HFF-Myc (cell line): ENCODE results near the gene TSPAN18.
"Not testable (repeated sequence)": the region's sequence is repeated elsewhere in the genome, so short reads cannot be mapped to it uniquely, and the experiment has no call there.

ENCODE experiments used
- DNase-seq: peaks from one replicate; pipeline ENCODE4 v3.0.0-alpha.2; 2011; ENCODE audit warnings: low read depth; ENCODE audit errors: extremely low read depth
- H3K4me3 ChIP-seq: replicated peaks from 2 replicates; pipeline ENCODE4 v1.5.1; 2011; ENCODE audit warnings: low read depth, mild to moderate bottlenecking, control low read depth, low read length
- TF ChIP-seq, protein P1 (sequence below): IDR thresholded peaks from 2 replicates; pipeline ENCODE4 v1.5.1; 2012; ENCODE audit warnings: mild to moderate bottlenecking, low read depth, low read length, control low read depth; ENCODE audit errors: missing control alignments

Gene TSPAN18

DNA sequence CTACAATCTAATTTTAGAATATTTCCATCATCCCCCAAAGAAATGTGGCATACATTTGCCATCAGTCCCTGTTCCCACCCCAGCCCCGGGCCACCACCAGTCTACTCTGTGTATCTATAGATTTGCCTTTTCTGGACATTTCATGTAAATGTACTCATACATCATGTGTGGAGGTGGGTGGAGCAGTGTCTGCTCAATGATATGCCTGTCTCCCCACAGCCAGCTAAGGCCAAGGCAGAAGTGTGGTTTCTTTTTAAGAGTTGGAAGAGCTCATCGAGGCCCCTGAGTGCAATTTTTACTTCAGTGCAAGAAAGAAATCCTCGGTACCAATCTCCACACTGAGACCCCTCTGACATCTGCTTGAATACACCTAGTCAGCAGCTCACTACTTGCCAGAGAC, 143.4 kb downstream of the TSPAN18 start:
- TF ChIP-seq, protein P1, sequence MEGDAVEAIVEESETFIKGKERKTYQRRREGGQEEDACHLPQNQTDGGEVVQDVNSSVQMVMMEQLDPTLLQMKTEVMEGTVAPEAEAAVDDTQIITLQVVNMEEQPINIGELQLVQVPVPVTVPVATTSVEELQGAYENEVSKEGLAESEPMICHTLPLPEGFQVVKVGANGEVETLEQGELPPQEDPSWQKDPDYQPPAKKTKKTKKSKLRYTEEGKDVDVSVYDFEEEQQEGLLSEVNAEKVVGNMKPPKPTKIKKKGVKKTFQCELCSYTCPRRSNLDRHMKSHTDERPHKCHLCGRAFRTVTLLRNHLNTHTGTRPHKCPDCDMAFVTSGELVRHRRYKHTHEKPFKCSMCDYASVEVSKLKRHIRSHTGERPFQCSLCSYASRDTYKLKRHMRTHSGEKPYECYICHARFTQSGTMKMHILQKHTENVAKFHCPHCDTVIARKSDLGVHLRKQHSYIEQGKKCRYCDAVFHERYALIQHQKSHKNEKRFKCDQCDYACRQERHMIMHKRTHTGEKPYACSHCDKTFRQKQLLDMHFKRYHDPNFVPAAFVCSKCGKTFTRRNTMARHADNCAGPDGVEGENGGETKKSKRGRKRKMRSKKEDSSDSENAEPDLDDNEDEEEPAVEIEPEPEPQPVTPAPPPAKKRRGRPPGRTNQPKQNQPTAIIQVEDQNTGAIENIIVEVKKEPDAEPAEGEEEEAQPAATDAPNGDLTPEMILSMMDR, result no peak
- H3K4me3 ChIP-seq, result no peak overlapping the region
- DNase-seq, result no peak

DNA sequence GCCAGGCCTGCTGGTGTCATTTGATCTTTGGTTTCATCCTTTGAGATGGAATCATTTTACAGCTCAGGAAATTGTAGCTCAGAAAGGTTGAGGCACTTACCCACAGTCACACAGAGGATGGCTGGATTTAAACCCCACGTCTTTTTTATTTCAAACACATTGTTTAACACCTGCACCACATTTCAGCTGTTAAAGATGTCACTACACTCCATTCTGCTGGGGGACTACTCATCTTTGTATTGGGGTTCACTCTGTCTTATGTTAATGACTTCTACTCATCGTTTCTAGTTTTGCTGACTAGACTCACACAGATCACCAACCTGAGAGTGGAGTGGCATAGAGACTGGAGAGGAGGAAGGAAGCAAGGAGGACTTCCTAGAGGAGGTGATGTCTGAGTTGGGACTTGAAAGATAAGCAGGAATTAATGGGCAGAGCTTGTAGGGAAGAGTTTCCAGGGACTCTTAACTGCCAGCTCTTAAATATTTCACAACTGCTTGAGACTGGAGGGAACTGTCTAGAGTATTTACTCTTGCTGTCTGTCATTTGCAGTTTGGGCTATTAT, 143.9 kb downstream of the TSPAN18 start:
- TF ChIP-seq, protein P1, result no peak
- DNase-seq, result no peak

DNA sequence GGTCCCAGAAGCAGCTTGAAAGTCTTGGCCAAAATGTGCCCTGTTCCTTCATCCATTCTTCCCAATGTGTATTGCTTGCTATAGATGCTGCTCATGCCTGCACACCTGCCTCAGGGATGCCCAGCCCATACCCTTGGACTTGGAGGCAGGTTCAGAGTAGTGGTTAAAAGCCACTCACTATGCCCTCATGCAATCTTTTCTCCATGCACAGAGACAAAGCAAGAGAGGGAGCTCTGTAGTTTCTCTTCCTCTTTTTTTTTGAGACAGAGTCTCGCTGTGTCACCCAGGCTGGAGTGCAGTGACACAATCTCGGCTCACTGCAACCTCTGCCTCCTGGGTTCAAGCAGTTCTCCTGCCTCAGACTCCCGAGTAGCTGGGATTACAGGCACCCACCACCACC, 144.9 kb downstream of the TSPAN18 start:
- DNase-seq, H3K4me3 ChIP-seq: not testable (repeated sequence)

More for the DNA sequence above, 143.9 kb downstream of the TSPAN18 start:
- no peak overlapping the region for H3K4me3 ChIP-seq

DNA sequence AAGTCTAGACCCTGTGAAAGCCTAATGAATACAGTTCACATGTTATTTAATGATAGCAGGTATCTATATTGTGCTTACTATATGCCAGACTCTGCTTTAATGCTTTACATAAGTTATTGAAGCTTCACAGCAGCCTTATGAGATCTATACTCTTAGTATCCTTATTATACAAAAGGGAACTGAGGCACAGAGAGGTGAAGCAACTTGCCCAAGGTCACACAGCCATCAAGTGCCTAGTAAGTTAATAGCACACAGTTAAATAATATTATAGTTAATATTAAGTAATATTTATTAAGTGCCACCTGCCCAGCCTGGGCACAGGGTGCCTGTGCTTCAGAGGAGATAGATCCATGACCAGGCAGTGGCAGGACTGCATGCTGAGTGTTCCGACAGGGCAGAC, 145.8 kb downstream of the TSPAN18 start:
- TF ChIP-seq, protein P1, result no peak
- H3K4me3 ChIP-seq, result no peak overlapping the region
- DNase-seq, result no peak

DNA sequence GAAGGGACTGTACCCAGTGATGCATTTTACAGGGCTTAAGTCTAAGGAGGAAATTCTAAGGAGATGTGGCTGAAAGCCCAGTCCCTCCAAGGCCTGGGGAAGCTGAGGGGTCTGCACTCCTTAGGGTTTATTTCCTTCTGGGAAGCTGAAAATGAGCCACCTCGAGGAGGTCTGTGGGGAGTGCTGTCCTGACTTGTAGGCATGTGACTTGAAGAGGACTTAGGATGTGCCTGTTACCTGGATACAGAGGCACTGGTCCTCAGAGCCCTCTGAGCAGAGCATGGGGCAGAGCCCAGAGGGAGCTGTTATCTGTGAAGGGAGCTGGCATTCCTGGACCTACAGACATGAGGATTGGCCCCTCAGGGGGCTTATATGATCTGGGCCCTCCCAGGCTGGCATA, 146.8 kb downstream of the TSPAN18 start:
- TF ChIP-seq, protein P1, result no peak
- DNase-seq, result no peak
- no peak overlapping the region for H3K4me3 ChIP-seq

DNA sequence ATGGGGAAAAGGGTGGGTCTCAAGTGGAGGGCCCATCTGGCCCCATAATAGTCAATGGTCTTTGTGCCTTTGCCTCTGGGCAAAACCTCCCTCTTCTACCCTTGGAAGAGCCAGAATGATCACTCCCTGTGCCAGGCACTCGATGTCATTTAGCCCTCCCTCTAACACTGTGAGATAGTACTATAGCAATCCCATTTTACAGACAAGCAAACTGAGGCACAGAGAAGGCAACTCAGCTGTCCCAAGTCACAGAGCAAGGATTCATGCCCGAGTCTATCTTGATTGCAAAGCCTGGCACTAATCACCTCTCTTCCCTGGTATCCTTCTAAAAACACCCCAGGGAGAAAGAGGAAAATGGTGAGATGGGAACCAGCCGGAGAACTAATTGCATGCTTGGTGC, 147.5 kb downstream of the TSPAN18 start:
- no peak overlapping the region for H3K4me3 ChIP-seq
- TF ChIP-seq, protein P1, result no peak
- DNase-seq, result no peak

DNA sequence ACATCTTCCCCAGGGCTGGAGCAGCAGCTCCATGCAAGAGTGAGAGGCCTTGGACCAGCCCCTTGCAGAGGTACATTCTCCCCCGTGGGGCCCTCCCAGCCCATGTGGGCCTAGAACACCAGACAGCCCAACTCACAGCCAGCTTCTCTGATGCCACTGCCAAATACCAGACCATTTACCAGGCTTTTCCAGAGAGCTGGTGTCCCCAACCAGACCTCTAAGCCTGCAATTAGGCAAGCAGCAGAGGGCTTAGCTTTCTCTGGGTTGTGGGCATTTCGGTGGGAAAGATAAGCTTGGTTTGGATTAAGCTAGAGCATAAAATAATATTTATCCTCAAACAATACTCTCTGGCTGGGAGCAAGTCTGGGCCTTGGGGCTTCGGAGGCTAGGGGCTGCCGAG, 148.3 kb downstream of the TSPAN18 start:
- no peak overlapping the region for H3K4me3 ChIP-seq
- TF ChIP-seq, protein P1, result no peak
- DNase-seq, result no peak
